GM12875 (cell line): ENCODE results near the gene ST8SIA4.

Experiments used
- H3K4me3 ChIP-seq: one replicate; pipeline ENCODE4 v1.5.1; 2011; ENCODE audit warnings: low read depth, low read length, control low read depth
- CTCF ChIP-seq: IDR thresholded peaks from 2 replicates; pipeline ENCODE4 v1.5.1; 2011; ENCODE audit warnings: low read depth, mild to moderate bottlenecking, control low read depth, inconsistent platforms, low read length, moderate library complexity, borderline replicate concordance; ENCODE audit not compliant: insufficient read depth

Gene ST8SIA4

GRCh38 chr5:100896054-100896453 lies 7.0 kb downstream of the ST8SIA4 start:
- TF ChIP-seq CTCF: no peak
- H3K4me3 ChIP-seq: no peak overlapping the region

GRCh38 chr5:100890461-100891008 lies 12.5 kb downstream of the ST8SIA4 start:
- H3K4me3 ChIP-seq: no peak overlapping the region
- TF ChIP-seq CTCF: no peak

DNA sequence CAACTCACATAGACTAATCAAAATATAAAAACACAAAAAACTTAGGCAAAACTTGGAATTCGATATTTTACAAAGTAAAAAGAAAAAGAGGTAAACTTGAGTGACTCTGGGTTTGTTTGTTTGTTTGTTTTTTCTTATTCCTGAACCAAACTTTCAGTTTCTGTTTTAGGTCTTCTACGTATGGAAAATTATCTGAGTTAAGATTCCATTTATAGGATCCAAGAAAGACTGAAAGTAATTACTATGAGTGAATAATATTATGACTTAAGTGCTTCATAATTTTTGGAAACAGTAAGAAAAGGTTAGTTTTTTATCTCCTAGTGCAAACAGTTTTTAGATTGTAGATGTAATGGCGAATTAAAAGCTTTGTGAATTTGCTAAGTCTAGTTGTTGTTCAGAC lies 13.2 kb downstream of the ST8SIA4 start:
- H3K4me3 ChIP-seq: no peak overlapping the region
- TF ChIP-seq CTCF: no peak

DNA sequence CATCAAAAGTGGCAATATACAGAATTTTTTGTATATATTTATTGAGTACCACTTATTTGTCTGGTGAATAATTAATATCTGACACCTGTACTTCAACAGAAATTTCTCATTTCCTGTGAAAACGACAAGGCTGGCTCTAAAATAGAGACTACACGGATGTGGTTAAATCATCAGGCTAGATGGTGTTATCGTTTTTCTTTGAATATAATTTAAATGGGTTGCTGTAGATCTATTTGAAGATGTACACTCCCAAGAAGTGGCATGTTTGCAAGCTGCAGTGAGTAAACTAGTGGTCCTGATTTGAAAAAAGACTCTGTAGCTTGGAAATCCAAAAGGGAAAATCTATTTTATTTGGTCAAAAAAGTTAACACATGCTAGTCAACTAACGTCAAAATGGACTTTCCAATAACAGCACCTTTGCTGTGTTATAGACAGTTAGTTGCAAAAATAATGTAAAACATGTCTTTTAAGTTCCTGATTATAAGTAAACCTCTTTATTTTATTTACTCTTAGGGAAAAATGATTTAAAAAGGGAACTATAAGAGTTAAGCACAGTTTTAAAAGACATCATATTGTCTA lies 13.8 kb downstream of the ST8SIA4 start:
- no peak overlapping the region for H3K4me3 ChIP-seq
- no peak for TF ChIP-seq CTCF

GRCh38 chr5:100877274-100877673 lies 25.8 kb downstream of the ST8SIA4 start:
- H3K4me3 ChIP-seq: no peak overlapping the region
- TF ChIP-seq CTCF: no peak

DNA sequence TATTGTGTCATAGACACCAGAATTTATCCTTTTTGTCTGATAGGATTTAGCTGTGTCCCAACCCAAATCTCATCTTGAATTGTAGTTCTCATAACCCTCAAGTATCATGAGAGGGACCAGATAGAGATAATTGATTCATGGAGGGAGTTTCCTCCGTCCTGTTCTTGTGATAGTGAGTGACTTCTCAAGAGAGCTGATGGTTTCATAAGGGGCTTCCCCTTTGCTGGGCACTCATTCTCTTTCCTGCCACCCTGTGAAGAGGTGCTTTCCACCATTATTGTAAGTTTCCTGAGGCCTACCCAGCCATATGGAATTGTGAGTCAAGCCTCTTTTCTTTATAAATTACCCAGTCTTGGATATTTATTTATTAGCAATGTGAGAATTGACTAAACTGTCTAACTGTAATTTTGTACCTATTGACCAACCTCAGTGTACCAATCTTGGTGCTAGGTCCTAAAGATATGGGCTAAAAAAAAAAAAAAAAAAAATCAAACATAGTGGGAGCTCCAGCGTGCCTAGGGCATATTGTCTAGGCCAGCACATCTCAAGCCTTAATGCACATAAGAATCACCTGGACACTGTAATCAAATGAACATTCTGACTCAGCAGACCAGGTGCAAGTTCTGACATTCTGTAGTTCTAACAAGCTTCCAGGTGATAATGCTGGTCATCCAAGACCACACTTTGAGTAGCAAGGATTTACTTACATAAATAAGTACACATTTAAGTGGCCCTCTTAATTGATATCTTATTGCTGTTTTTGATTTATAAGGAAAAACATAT lies 30.5 kb downstream of the ST8SIA4 start:
- H3K4me3 ChIP-seq: no peak overlapping the region
- TF ChIP-seq CTCF: no peak
